ENCODE measurements around the gene TNS1. TPM values are rescaled to one million over a fixed set of nuclear protein-coding genes. Genes with fewer than 3 reads are reported as not detected.
"Not testable (repeated sequence)": the region's sequence is repeated elsewhere in the genome, so short reads cannot be mapped to it uniquely, and the experiment has no call there.

Gene TNS1
- total and polyA plus RNA-seq, 5 donors, result 243 to 647 (median 513) TPM

- Histone ChIP-seq H3K4me1 (ENCODE audit: control insufficient read depth, insufficient read depth, low read length) (peaks cover 20% of the 10 kb centered on the region), H3K27me3 (ENCODE audit: control insufficient read depth, insufficient read depth) (no peaks in the 10 kb centered on the region), H3K4me3 (ENCODE audit: low read length) (no peak overlapping the region), H3K27ac (ENCODE audit: low read length) (peak overlapping the region; percentile 71), H3K9me3 (ENCODE audit: control insufficient read depth, low read length) (no peaks in the 10 kb centered on the region)
- ATAC-seq (peak; percentile 41 to 44), DNase-seq (peak in 2 of 3 donors; percentile 77 to 79)
- intact Hi-C loops (cut with DNase I), result no loop called here
- WGBS, result 7% methylated on average over 11 of the region's 11 CpGs
Measured at GRCh38 chr2:217816396-217816869, 186.4 kb downstream of the TNS1 start.

DNA sequence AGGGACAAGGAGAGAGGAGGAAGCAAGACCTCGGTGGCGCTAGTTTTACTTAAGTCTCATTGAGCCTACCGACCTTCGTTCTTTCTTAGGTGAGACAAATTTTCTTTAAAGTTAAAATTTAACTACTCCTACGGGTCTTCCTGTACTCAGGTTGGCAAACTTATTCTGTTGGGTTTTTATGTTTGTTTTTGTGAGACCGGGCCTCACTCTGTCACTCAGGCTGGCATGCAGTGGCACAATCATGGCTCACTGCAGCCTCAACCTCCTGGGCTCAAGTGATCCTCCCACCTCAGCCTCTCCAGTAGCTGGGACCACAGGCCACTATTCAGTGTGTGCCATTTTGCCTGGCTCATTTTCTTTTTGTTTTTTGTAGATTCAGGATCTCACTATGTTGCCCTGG is 189.0 kb downstream of the TNS1 start:
- DNase-seq, result peak in 1 of 3 donors; percentile 24
- no peak for ATAC-seq
- WGBS, result 96% methylated on average over 6 of the region's 6 CpGs
- intact Hi-C loops (cut with DNase I), result no loop called here
- H3K27me3 ChIP-seq (ENCODE audit: control insufficient read depth, insufficient read depth), result no peaks in the 10 kb centered on the region
- no peak overlapping the region for H3K4me3 ChIP-seq (ENCODE audit: low read length)
- no peaks in the 10 kb centered on the region for H3K9me3 ChIP-seq (ENCODE audit: control insufficient read depth, low read length)
- H3K4me1 ChIP-seq (ENCODE audit: control insufficient read depth, insufficient read depth, low read length), result peaks cover 12% of the 10 kb centered on the region
- no peak overlapping the region for H3K27ac ChIP-seq (ENCODE audit: low read length)

GRCh38 chr2:217812170-217812569 is 190.6 kb downstream of the TNS1 start:
- no peak overlapping the region for H3K4me3 ChIP-seq (ENCODE audit: low read length)
- H3K9me3 ChIP-seq (ENCODE audit: control insufficient read depth, low read length), result no peaks in the 10 kb centered on the region
- H3K4me1 ChIP-seq (ENCODE audit: control insufficient read depth, insufficient read depth, low read length), result peaks cover 17% of the 10 kb centered on the region
- intact Hi-C loops (cut with DNase I), result no loop called here
- peak; percentile 13 to 32 for ATAC-seq
- DNase-seq, result peak in 1 of 3 donors; percentile 38
- peak overlapping the region; percentile 48 for H3K27ac ChIP-seq (ENCODE audit: low read length)
- WGBS, result 65% methylated on average over 6 of the region's 6 CpGs
- no peaks in the 10 kb centered on the region for H3K27me3 ChIP-seq (ENCODE audit: control insufficient read depth, insufficient read depth)

DNA sequence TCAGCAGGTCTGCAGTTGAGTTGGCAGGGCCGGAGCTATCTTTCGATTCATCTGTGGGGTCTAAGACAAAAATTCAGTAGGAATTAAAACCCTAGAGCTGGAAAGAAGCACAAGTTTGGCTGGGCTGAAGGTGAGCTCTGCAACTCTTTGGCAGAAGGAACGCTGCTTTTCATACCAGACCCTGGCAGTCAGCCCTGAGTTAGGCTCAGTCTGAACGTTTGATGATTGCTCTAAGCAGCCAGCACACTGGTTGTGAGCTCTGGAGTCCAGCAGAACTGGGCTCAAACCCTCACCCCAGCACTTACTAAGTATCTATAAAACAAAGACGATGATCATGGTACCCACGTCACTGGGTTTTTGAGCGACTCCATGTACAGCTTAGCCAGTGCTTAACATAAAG is 192.5 kb downstream of the TNS1 start:
- intact Hi-C loops (cut with DNase I), result no loop called here
- DNase-seq (peak in 1 of 3 donors; percentile 29), ATAC-seq (no peak)
- Histone ChIP-seq H3K27ac (ENCODE audit: low read length) (no peak overlapping the region), H3K4me3 (ENCODE audit: low read length) (no peak overlapping the region), H3K9me3 (ENCODE audit: control insufficient read depth, low read length) (no peaks in the 10 kb centered on the region), H3K27me3 (ENCODE audit: control insufficient read depth, insufficient read depth) (no peaks in the 10 kb centered on the region), H3K4me1 (ENCODE audit: control insufficient read depth, insufficient read depth, low read length) (peaks cover 23% of the 10 kb centered on the region)
- WGBS, result 70% methylated on average over 7 of the region's 7 CpGs

GRCh38 chr2:217809736-217810135 is 193.1 kb downstream of the TNS1 start:
- intact Hi-C loops (cut with DNase I), result no loop called here
- ATAC-seq (no peak), DNase-seq (peak in 1 of 3 donors; percentile 16)
- H3K9me3 ChIP-seq (ENCODE audit: control insufficient read depth, low read length), result no peaks in the 10 kb centered on the region
- 77% methylated on average over 7 of the region's 7 CpGs for WGBS
- no peak overlapping the region for H3K4me3 ChIP-seq (ENCODE audit: low read length)
- no peaks in the 10 kb centered on the region for H3K27me3 ChIP-seq (ENCODE audit: control insufficient read depth, insufficient read depth)
- H3K4me1 ChIP-seq (ENCODE audit: control insufficient read depth, insufficient read depth, low read length), result peaks cover 23% of the 10 kb centered on the region
- no peak overlapping the region for H3K27ac ChIP-seq (ENCODE audit: low read length)

DNA sequence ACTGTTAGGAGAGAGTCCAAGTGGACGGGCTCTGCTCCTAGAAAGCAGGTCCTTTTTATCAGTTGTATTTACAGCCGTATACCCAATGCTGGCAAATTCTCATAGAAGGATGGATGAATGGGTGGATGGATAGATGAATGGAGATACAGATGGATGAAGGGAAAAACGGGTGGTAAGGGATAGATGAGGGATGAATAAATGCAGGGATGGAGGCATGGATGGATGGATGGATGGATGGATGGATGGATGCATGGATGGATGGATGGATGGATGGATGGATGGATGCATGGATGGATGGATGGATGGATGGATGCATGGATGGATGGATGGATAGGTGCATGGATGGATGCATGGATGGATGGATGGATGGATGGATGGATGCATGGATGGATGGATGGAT is 193.8 kb downstream of the TNS1 start:
- DNase-seq; intact Hi-C loops (cut with DNase I); H3K27ac ChIP-seq (ENCODE audit: low read length): not testable (repeated sequence)

GRCh38 chr2:217808326-217808725 is 194.5 kb downstream of the TNS1 start:
- DNase-seq (peak in 1 of 3 donors; percentile 5), ATAC-seq (no peak)

More for the DNA sequence above, 193.8 kb downstream of the TNS1 start:
- H3K27me3 ChIP-seq (ENCODE audit: control insufficient read depth, insufficient read depth); H3K9me3 ChIP-seq (ENCODE audit: control insufficient read depth, low read length); H3K4me3 ChIP-seq (ENCODE audit: low read length); ATAC-seq: not testable (repeated sequence)
- H3K4me1 ChIP-seq (ENCODE audit: control insufficient read depth, insufficient read depth, low read length), result peaks cover 23% of the 10 kb centered on the region
- WGBS, result 73% methylated on average over 3 of the region's 3 CpGs

DNA sequence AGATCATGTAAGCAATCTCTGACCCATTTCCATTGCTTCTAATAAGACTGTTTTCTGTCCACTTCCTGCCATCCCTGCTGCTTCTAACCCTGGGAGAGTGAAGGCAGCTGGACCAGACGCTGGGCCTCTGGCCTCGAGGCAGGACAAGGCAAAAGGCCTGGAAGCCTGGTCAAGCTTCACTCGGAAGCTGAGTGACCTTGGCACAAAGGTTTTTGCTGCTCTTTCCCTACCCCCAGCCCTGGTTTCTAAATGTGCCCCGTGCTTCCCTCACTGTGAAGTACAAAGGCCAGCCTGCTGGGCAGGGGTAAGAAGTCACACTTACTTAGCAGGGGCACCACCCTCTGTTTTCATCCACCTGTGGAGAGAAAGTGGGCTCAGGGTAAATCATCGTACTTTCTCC is 195.0 kb downstream of the TNS1 start:
- intact Hi-C loops (cut with DNase I), result no loop called here
- Histone ChIP-seq H3K4me1 (ENCODE audit: control insufficient read depth, insufficient read depth, low read length) (peaks cover 20% of the 10 kb centered on the region), H3K4me3 (ENCODE audit: low read length) (no peak overlapping the region), H3K9me3 (ENCODE audit: control insufficient read depth, low read length) (no peaks in the 10 kb centered on the region), H3K27ac (ENCODE audit: low read length) (peak overlapping the region; percentile 8), H3K27me3 (ENCODE audit: control insufficient read depth, insufficient read depth) (no peaks in the 10 kb centered on the region)
- ATAC-seq (no peak), DNase-seq (peak in 1 of 3 donors; percentile 16)
- WGBS, result 58% methylated on average over 5 of the region's 5 CpGs

More at GRCh38 chr2:217808326-217808725, 194.5 kb downstream of the TNS1 start:
- H3K9me3 ChIP-seq (ENCODE audit: control insufficient read depth, low read length), result no peaks in the 10 kb centered on the region
- H3K4me1 ChIP-seq (ENCODE audit: control insufficient read depth, insufficient read depth, low read length), result peaks cover 20% of the 10 kb centered on the region
- no peak overlapping the region for H3K4me3 ChIP-seq (ENCODE audit: low read length)
- intact Hi-C loops (cut with DNase I), result no loop called here
- H3K27ac ChIP-seq (ENCODE audit: low read length), result peak overlapping the region; percentile 3
- 68% methylated on average over 3 of the region's 3 CpGs for whole genome bisulfite sequencing
- H3K27me3 ChIP-seq (ENCODE audit: control insufficient read depth, insufficient read depth), result no peaks in the 10 kb centered on the region

- Histone ChIP-seq H3K4me1 (ENCODE audit: control insufficient read depth, insufficient read depth, low read length) (peaks cover 20% of the 10 kb centered on the region), H3K9me3 (ENCODE audit: control insufficient read depth, low read length) (no peaks in the 10 kb centered on the region), H3K27ac (ENCODE audit: low read length) (no peak overlapping the region), H3K4me3 (ENCODE audit: low read length) (no peak overlapping the region), H3K27me3 (ENCODE audit: control insufficient read depth, insufficient read depth) (no peaks in the 10 kb centered on the region)
- DNase-seq (no peak), ATAC-seq (no peak)
- WGBS, result 67% methylated on average over 3 of the region's 3 CpGs
- intact Hi-C loops (cut with DNase I), result no loop called here
Measured at GRCh38 chr2:217807025-217807424, 195.8 kb downstream of the TNS1 start.

GRCh38 chr2:217806482-217806765 is 196.4 kb downstream of the TNS1 start:
- intact Hi-C loops (cut with DNase I), result no loop called here
- peaks cover 20% of the 10 kb centered on the region for H3K4me1 ChIP-seq (ENCODE audit: control insufficient read depth, insufficient read depth, low read length)
- DNase-seq, result peak in 2 of 3 donors; percentile 41 to 53
- ATAC-seq, result no peak
- 49% methylated on average over 3 of the region's 3 CpGs for WGBS
- H3K9me3 ChIP-seq (ENCODE audit: control insufficient read depth, low read length), result no peaks in the 10 kb centered on the region
- H3K27me3 ChIP-seq (ENCODE audit: control insufficient read depth, insufficient read depth), result no peaks in the 10 kb centered on the region
- no peak overlapping the region for H3K4me3 ChIP-seq (ENCODE audit: low read length)
- peak overlapping the region; percentile 13 for H3K27ac ChIP-seq (ENCODE audit: low read length)

DNA sequence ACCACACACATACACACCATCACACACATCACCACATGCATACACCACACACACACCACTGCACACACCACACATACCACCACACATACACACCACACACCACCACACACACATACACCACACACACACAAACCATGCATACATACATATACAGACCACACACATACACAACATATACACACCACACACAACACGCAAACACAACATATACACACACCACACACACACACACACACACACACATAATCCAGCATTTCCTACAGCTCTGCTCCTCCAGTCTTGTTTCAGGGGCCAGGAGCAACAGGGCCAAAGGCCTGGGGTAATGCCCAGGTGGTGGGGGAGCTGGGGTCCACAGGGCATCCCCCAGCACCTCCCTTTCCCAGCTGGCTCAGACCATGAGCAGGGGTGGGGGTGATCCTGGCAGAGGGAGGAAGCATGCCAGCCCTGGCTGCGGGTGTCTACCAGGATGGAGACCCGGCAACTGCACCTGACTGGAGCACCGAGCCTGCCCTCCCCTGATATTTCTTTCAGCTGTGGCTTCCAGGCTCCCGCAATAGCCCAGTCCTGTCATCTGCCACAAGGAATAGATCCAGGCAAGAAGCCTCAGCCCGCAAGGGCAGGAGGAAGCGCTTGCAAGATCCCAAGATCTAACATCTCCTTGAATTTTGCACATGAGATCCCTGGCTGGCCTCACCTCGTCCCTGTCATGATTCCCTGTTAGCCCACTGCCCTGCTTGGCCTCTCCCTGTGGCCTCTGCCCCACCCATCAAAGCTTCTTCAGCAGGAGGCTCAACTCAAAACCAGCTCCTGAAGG is 196.9 kb downstream of the TNS1 start:
- no peaks in the 10 kb centered on the region for H3K9me3 ChIP-seq (ENCODE audit: control insufficient read depth, low read length)
- H3K27me3 ChIP-seq (ENCODE audit: control insufficient read depth, insufficient read depth), result no peaks in the 10 kb centered on the region
- intact Hi-C loops (cut with DNase I), result no loop called here
- ATAC-seq (peak in 1 of 2 donors; percentile 3), DNase-seq (peak in 2 of 3 donors; percentile 51 to 57)
- no peak overlapping the region for H3K4me3 ChIP-seq (ENCODE audit: low read length)
- H3K27ac ChIP-seq (ENCODE audit: low read length), result peak overlapping the region; percentile 13
- WGBS, result 71% methylated on average over 8 of the region's 8 CpGs
- peaks cover 20% of the 10 kb centered on the region for H3K4me1 ChIP-seq (ENCODE audit: control insufficient read depth, insufficient read depth, low read length)
